Measurements from ENCODE around the gene ST3GAL3. TPM values are rescaled to one million over a fixed set of nuclear protein-coding genes. Genes with fewer than 3 reads are reported as not detected.

The ST3GAL3 gene
- total and polyA plus RNA-seq, 12 donors = 14.5 to 39.3 (median 31.7) TPM

DNA sequence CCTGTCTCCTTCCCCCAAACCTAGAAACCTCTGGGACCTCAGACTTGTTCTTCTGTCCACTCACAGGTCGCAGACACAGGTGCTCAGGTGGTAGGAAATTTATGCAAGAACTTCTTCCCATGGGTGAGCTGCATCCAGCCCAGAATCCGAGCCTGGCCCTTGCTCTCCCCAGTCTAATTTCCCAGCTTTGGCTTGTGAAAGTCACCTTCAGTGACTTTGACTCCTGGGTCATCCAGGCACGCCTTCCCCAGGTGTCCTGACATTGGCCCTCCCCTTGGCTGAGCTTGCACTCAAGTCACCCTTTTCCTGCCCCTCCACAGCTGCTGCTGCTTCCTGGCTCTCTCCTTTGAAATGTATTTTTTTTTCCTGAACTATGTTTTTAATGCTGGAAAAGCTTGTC is 246.0 kb downstream of the ST3GAL3 start:
- peaks cover 0 to 57% (median 16%) of the 10 kb centered on the region in 9 donors for H3K36me3 ChIP-seq
- no peak overlapping the region for H3K4me3 ChIP-seq
- 74 to 76% methylated on average over 3 of the region's 3 CpGs for WGBS, 2 donors
- no peaks in the 10 kb centered on the region for H3K9me3 ChIP-seq
- no peak overlapping the region for H3K27ac ChIP-seq
- intact Hi-C loops (cut with DNase I) = no loop called here
- no peak for DNase-seq
- TF ChIP-seq, protein P1, sequence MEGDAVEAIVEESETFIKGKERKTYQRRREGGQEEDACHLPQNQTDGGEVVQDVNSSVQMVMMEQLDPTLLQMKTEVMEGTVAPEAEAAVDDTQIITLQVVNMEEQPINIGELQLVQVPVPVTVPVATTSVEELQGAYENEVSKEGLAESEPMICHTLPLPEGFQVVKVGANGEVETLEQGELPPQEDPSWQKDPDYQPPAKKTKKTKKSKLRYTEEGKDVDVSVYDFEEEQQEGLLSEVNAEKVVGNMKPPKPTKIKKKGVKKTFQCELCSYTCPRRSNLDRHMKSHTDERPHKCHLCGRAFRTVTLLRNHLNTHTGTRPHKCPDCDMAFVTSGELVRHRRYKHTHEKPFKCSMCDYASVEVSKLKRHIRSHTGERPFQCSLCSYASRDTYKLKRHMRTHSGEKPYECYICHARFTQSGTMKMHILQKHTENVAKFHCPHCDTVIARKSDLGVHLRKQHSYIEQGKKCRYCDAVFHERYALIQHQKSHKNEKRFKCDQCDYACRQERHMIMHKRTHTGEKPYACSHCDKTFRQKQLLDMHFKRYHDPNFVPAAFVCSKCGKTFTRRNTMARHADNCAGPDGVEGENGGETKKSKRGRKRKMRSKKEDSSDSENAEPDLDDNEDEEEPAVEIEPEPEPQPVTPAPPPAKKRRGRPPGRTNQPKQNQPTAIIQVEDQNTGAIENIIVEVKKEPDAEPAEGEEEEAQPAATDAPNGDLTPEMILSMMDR (IDR thresholded peaks at IDR 0.05) = no peak
- peaks cover 12 to 63% (median 45%) of the 10 kb centered on the region in 9 donors for H3K4me1 ChIP-seq
- no peak for ATAC-seq
- H3K27me3 ChIP-seq = no peaks in the 10 kb centered on the region

- Histone ChIP-seq H3K4me3 (no peak overlapping the region), H3K27me3 (no peaks in the 10 kb centered on the region), H3K27ac (no peak overlapping the region), H3K9me3 (no peaks in the 10 kb centered on the region), H3K36me3 (peaks cover 0 to 63% (median 23%) of the 10 kb centered on the region in 9 donors), H3K4me1 (peaks cover 5 to 57% (median 39%) of the 10 kb centered on the region in 9 donors)
- TF ChIP-seq, protein P1 (IDR thresholded peaks at IDR 0.05) = no peak
- DNase-seq (no peak), ATAC-seq (no peak)
- 86 to 91% methylated on average over 5 of the region's 5 CpGs for WGBS, 2 donors
- intact Hi-C loops (cut with DNase I) = no loop called here
These were observed 246.7 kb downstream of the ST3GAL3 start for GRCh38 chr1:43954036-43954435.

- H3K27me3 ChIP-seq = no peaks in the 10 kb centered on the region
- TF ChIP-seq, protein P1 (IDR thresholded peaks at IDR 0.05) = no peak
- intact Hi-C loops (cut with DNase I) = no loop called here
- ATAC-seq = no peak
- H3K4me1 ChIP-seq = peaks cover 0 to 35% (median 19%) of the 10 kb centered on the region in 9 donors
- H3K9me3 ChIP-seq = no peaks in the 10 kb centered on the region
- no peak for DNase-seq
- no peak overlapping the region for H3K27ac ChIP-seq
- peaks cover 0 to 67% (median 40%) of the 10 kb centered on the region in 9 donors for H3K36me3 ChIP-seq
- 94 to 97% methylated on average over 8 of the region's 8 CpGs for WGBS, 2 donors
- no peak overlapping the region for H3K4me3 ChIP-seq
These were observed 248.9 kb downstream of the ST3GAL3 start for GRCh38 chr1:43956234-43956633.

DNA sequence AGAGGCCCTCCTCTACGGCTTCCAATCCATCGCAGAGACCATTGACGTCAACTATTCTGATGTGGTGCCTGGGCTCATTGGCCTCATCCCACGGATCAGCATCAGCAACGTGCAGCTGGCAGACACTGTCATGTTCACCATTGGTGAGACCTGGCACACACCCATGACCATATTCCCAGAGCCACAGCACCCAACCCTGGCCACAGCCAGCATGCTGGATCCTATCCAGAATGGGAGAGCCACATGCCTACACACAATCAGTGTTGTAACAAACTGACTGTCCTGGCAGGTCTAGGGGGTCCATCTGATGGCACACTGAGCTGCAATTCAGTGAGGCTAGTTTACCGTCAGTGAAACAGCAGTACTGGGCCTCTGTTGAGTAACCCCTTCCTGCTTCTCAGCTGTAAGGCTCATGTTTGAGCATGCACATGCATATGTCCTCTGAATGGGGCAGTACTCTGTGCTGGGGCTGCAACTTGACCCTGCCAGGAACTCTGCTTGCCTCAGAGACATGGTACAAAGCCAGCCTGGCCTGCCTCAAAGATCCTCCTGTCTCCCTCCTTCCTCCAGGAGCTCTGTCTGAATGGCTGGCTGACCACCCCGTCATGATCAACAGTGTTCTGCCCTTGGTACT is 250.2 kb downstream of the ST3GAL3 start:
- whole genome bisulfite sequencing, 2 donors = 87% methylated on average over 7 of the region's 7 CpGs
- Histone ChIP-seq H3K27ac (no peak overlapping the region), H3K4me1 (peaks cover 0 to 29% (median 12%) of the 10 kb centered on the region in 9 donors), H3K9me3 (no peaks in the 10 kb centered on the region), H3K27me3 (no peaks in the 10 kb centered on the region), H3K4me3 (no peak overlapping the region), H3K36me3 (peaks cover 0 to 78% (median 46%) of the 10 kb centered on the region in 9 donors)
- ATAC-seq (no peak), DNase-seq (no peak)
- TF ChIP-seq, protein P1 (IDR thresholded peaks at IDR 0.05) = no peak
- intact Hi-C loops (cut with DNase I) = no loop called here
